ENCODE data around the gene KIF26B. TPM values are rescaled to one million over a fixed set of nuclear protein-coding genes. Genes with fewer than 3 reads are reported as not detected.

The KIF26B gene
- total and polyA plus RNA-seq, 2 of the 4 experiments (the other 2 are of a cell fraction) = 0.53 to 0.54 TPM

GRCh38 chr1:245748646-245749045 lies 593.9 kb downstream of the KIF26B start:
- H3K27me3 ChIP-seq (ENCODE audit: control insufficient read depth, insufficient read depth, low read length) = no peaks in the 10 kb centered on the region
- H3K4me3 ChIP-seq (ENCODE audit: insufficient read depth, low read depth, low read length) = no peak overlapping the region
- no peak overlapping the region for H2AK9ac ChIP-seq (replicated peaks; ENCODE audit: low read depth, low read length, poor library complexity)
- in situ Hi-C loops (cut with MboI; ENCODE audit: low sequenced_read_pairs) = no loop called here
- H4K91ac ChIP-seq (ENCODE audit: insufficient read depth, low read depth, low read length) = no peak overlapping the region
- intact Hi-C loops (cut with micrococcal nuclease) = no loop called here
- no peak overlapping the region for H3K56ac ChIP-seq (ENCODE audit: extremely low read depth, insufficient read depth, low read length)
- H3K9me1 ChIP-seq (ENCODE audit: insufficient read depth, low read length) = no peaks in the 10 kb centered on the region
- no TSS peak for BruUV-seq (replicated peaks)
- no peak overlapping the region for H3K9ac ChIP-seq (ENCODE audit: low read depth, low read length)
- H3K23ac ChIP-seq (ENCODE audit: low read depth, low read length) = no peak overlapping the region
- H3K4me1 ChIP-seq (ENCODE audit: control insufficient read depth, insufficient read depth, low read length) = peaks cover 3% of the 10 kb centered on the region; the same call in 1 of the 2 replicates
- no peak overlapping the region for H3K4ac ChIP-seq (ENCODE audit: low read depth, low read length)
- H2BK20ac ChIP-seq (ENCODE audit: low read depth, low read length) = no peak overlapping the region
- H2BK5ac ChIP-seq (ENCODE audit: low read depth, low read length, poor library complexity, severe bottlenecking) = no peak overlapping the region
- ChIA-PET POLR2A (ENCODE audit: unreplicated experiment) (interaction anchor here (0.6 kb wide), 1 partner anchor 8 kb away, joined by 4 read pairs; no protein-coding TSS in a partner anchor), CTCF (interaction anchor here (0.6 kb wide), 1 partner anchor 370 kb away, joined by 5 read pairs; no protein-coding TSS in a partner anchor)
- dilution Hi-C loops (cut with HindIII; ENCODE audit: low sequenced_read_pairs, unreplicated experiment) = no loop called here
- no peak for DNase-seq
- no peaks in the 10 kb centered on the region for H3K36me3 ChIP-seq (ENCODE audit: control insufficient read depth, insufficient read depth, low read length)
- H4K20me1 ChIP-seq (ENCODE audit: insufficient read depth, low read length) = no peaks in the 10 kb centered on the region
- no peak overlapping the region for H3K27ac ChIP-seq (ENCODE audit: insufficient read depth, low read length)
- no peak overlapping the region for H3K14ac ChIP-seq (replicated peaks; ENCODE audit: low read depth, low read length)
- H2BK120ac ChIP-seq (ENCODE audit: low read depth, low read length) = no peak overlapping the region
- H3K4me2 ChIP-seq (ENCODE audit: low read depth, low read length) = no peak overlapping the region
- no peak overlapping the region for H4K8ac ChIP-seq (ENCODE audit: low read depth in 2 of 2, low read length in 2 of 2)
- H4K5ac ChIP-seq (ENCODE audit: low read depth, low read length) = no peak overlapping the region
- WGBS, 2 experiments (ENCODE audit: extremely low coverage in 2 of 2, insufficient read length in 1 of 2) = no CpG with 5 or more reads among the region's 3 CpGs
- H3K9me3 ChIP-seq (ENCODE audit: control insufficient read depth, insufficient read depth, low read length) = peaks cover 5% of the 10 kb centered on the region
- no peaks in the 10 kb centered on the region for H3K79me1 ChIP-seq (ENCODE audit: low read depth in 1 of 2, low read length in 2 of 2)
- TF ChIP-seq FOS (IDR thresholded peaks at IDR 0.05; ENCODE audit: low read depth, low read length) (no peak), MAFK (IDR thresholded peaks at IDR 0.05; ENCODE audit: low read depth, low read length) (no peak), NFE2L2 (IDR thresholded peaks at IDR 0.05; ENCODE audit: low read depth, low read length) (no peak), CEBPB (IDR thresholded peaks at IDR 0.05; ENCODE audit: low read depth, low read length) (no peak), RFX5 (IDR thresholded peaks at IDR 0.05; ENCODE audit: low read depth, low read length) (no peak), MAZ (IDR thresholded peaks at IDR 0.05; ENCODE audit: borderline replicate concordance, low read depth, low read length) (no peak), RAD21 (IDR thresholded peaks at IDR 0.05; ENCODE audit: low read length) (no peak), CHD1 (IDR thresholded peaks at IDR 0.05; ENCODE audit: low read depth, low read length) (no peak), MXI1 (IDR thresholded peaks at IDR 0.05; ENCODE audit: borderline replicate concordance, low read depth, low read length) (no peak), CTCF (conservative IDR thresholded peaks at IDR 0.05; ENCODE audit: low read depth, low read length) (no peak), BHLHE40 (IDR thresholded peaks at IDR 0.05; ENCODE audit: low read depth, low read length) (no peak), ELK1 (IDR thresholded peaks at IDR 0.05; ENCODE audit: borderline replicate concordance, low read depth, low read length) (no peak), RCOR1 (IDR thresholded peaks at IDR 0.05; ENCODE audit: insufficient replicate concordance, low read length) (no peak), SMC3 (IDR thresholded peaks at IDR 0.05; ENCODE audit: low read depth, low read length) (no peak), POLR2A (IDR thresholded peaks at IDR 0.05; ENCODE audit: low read depth, low read length) (no peak), USF2 (IDR thresholded peaks at IDR 0.05; ENCODE audit: low read depth, low read length) (no peak)
- no peak overlapping the region for H2AK5ac ChIP-seq (ENCODE audit: low read depth, low read length)
- no peak overlapping the region for H2AFZ ChIP-seq (replicated peaks; ENCODE audit: low read length, poor library complexity)
- no peak overlapping the region for H2BK15ac ChIP-seq (ENCODE audit: low read depth, low read length)
- H3K18ac ChIP-seq (ENCODE audit: low read depth, low read length) = no peak overlapping the region
- no peak for ATAC-seq (ENCODE audit: low read depth)

All from IMR-90 (cell line).